Stimulated activated naive CD8-positive, alpha-beta T cell treated with anti-CD3 and anti-CD28 coated beads, Interleukin-15, Interleukin-2, amounts not matched to agents 100 U/mL and 50 U/mL, for 24 hours (primary cell): ENCODE data around the gene TRIM4.

Source experiments
- ATAC-seq: fragments of 150-1000 bp; cut with Tn5 transposase; one replicate; pipeline ENCODE4 v1.10.0; 2021
- DNase-seq: peaks from one replicate; pipeline ENCODE4 v3.0.0; 2021

The TRIM4 gene

GRCh38 chr7:99842926-99843325, 76.4 kb downstream of the TRIM4 start:
- ATAC-seq (no peak), DNase-seq (no peak)
